ENCODE results near the gene PARD3.

The PARD3 gene

DNA sequence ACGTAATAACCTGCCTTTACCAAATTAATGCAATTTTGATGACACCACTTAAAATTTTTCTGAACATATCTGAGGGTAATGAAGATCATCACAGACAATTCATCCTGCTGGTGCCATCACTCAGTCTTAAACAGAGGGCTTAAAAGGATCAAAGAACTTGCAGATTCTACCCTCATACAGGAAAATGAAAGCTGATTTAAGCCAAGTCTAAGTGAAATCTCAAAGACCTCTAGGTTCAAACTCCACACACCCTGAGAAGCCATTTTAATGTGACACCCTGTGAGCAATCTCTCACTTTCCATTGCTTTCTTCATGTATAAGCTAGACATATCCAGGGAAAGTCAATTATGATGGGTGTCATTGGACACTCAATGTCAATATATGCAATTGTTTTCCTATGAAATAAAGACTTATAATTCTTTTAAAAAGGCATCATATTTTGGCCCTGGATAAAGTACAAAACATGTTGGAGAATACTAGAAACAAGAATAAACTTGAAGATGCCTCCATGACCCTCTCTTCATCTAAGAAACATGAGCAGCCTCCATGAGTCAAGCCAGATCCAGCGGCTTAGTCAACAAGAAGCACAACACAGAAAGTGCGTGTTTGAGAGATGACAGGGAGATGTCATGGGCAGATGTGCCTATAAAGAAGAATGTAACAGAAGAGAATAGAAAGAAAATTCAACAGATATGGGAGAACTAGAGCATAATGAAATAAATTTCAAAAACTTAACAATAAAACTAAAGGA, 291.9 kb downstream of the PARD3 start:
- peak; percentile 60 for DNase-seq

DNA sequence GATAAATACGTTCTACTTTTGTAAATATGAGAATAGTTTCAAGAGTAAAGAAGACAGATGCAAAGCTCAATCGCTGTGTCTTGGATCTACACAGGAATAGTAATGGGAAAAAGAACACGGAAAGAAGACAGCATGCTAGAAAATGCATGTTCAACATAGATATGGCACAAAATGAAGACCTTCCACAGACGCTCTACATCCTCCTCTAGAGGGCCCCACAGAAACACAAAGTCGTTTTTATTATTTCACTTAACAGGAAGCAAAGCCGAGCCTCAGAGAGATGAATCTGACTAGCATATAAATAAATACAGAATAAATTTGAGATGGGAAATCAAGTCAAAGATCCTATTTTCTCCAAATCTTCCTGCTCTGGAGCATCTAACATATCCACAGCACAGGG, 292.6 kb downstream of the PARD3 start:
- peak; percentile 78 for DNase-seq

DNA sequence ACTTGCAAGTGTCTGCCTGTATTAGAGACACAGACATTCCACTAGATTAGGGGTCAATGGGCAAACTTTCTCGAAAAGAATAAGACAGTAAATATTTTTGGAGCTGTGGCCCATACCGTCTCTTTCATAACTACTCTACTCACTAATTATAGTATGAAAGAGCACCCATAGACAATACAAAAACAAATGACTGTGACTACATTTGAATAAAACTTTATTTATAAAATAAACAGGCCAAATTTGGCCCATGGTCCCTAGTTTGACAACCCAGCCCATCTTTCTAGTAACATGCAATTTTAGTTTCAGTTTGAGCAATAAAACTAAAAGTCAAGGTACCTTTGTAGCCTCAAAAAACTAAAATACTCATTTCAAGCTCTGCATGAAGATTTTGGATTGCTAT, 294.6 kb downstream of the PARD3 start:
- no peak for DNase-seq

DNA sequence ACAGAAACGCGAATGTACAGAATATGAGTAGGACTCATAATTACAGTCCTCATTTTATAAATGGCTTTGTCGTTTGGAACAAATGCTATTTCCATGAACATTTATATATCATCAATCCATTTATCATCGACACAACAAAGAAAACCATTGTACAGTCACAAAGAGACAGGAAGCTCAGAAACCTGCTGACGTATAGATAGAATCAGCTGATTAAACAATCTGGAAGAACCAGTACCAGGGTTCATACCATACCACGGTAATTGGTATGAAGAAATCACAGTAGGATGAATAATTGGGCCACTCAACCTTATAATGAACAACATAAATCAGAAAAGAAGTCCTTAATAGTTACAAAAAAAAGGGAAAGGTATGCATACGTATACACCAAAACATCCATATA, 295.0 kb downstream of the PARD3 start:
- no peak for DNase-seq

DNA sequence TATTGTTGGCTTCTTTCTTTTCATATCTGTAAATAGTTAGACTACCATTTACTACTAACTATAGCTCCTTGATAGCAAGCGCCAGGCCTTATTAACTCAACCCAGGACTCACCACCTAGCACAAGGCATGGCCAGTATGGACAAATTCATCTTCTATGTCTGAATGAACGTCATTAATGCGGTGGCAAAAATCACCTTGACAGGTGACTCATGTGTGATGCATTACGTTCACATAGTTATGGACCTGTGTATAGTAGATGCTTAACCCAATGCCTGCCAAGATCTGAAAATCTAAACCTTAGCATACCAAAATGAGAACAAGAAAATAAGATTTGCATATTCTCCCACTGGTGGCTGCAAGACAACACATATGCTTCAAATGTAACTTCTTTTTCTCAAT, 300.8 kb downstream of the PARD3 start:
- no peak for DNase-seq

DNA sequence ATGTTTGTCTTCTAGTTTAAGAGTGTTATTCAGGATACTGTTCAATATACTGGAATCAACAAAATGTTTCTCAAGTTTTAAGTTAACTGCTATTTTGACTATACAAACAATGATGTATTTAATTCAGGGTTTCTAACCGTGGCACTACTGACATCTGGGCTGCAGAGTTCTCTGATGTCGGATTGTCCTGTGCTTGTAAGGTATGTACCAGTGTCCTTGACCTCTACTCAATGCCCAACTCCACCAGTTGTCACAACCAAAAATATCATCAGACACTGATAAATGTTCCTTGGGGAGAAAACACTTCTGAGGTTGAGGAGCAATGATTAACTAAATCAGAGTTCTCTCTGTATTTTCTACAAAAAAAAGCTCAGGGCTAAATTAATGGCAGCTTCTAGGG, 301.5 kb downstream of the PARD3 start:
- DNase-seq: no peak

DNA sequence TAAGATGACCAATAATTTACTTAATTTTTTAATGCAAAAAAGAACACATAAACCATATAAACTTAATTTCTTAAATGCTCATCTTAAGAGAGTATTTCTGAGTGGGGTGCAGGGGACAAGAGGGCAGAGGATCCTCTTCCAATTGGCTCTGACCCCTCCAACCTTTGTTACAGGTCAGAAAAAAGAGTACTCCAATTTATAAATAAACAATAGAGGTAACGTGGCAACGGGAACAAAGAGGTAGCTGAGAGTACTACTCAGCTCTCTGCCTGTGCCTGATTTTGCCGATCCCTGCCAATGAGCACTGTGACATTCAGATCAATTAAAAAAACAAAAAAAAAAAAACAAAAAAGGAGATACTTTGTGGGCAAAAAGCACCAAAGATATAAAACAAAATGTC, 307.9 kb downstream of the PARD3 start:
- no peak for DNase-seq

DNA sequence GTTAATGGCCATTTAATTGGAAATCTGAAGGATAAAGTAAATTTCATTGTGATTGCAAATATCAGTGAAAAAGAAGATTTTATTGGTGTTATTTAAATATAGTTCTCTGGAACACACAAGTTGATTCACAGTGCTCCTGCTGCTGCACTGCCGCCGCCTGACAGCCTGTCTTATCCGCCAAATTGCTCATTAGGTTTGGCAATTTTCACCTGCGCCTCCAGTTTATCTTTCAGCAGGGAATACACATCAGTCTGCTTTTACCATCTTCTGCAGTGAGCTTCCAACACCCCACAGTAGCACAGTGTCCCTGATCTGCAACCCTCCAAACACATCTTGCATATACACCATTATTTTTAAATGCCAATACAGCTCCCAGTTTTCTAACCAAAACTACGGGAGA, 308.3 kb downstream of the PARD3 start:
- DNase-seq: no peak

DNA sequence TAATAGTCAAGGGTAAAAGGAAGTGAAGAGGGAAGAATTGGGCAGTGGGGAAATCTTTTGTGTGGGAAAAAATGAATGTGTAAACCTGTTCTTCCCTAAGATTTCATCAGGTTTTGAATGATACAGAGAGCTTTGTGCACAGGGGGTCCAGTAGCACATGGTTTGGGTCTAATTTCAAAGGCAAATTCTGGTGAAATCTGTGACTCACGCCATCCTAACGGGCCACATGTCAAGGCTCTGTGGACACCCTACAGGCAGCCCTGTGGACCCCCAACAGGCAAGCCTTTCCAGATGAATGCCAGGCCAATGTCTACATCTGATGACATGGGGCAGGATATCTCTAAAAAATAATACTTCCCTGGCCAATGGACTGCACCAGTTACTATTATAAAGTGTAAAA, 309.8 kb downstream of the PARD3 start:
- DNase-seq: peak; percentile 17

DNA sequence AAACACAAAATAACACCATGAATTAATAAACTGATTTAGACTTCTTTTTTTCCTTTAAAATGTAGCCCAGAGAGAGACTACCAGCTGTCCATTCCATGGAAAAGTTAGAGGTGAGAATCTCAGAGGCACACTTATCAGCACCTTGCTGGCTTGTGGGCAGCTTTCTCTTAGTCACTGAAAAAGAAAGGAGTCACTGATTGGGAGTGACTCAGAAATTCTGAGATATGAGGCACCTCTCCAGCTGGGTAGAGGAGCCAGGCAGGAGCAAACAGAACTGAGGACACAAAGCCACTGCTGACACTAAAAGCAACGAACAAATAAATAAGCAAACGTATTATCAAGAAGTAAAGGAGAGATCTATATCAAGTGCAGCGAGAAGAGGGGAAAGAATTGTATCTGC, 310.6 kb downstream of the PARD3 start:
- peak; percentile 26 for DNase-seq

DNA sequence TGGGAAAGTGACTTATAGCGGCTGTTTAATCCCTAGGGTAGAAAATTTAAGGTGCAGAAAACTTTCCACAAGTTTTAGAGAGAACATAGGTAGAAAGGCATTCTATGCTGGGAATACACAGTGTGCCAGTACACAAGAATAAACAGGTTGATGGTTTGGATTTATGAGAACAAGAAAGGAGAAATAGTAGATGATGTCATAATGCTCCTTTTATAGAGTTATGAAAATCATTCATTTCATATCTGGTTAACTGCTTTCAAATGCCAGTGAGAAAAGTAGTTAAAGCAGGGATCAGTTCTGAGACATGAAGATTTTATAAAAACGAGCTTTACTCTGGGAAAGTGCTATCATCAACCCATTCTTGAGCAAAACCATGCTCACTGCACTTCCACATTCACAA, 311.4 kb downstream of the PARD3 start:
- no peak for DNase-seq

DNA sequence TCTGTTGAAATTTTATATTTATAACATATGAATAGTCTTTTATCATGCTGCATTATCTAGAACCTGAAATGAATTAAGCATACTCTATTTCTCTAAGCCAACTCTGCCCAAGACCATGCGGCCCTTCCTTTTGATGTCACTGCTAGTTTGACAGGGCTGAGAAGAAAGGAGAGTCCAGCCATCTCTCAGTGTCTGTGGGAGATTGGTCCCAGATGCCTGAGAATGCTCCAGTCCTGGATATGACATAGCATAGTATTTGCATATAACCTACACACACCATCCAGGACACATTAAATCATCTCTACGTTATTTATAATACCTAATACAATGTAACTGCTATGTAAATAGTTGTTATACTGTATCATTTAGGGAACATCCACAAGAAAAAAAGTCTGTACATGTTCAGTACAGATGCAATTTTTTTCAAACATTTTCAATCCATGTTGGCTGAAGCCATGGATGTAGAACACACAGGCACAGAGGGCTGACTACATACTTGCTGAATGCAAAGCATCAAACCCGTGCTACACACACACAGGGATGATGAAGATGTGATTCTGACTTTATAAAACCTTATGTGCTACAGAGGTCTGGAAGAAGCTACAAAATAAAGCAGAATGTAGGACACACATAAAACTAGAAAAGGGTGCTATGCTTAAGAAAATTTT, 315.4 kb downstream of the PARD3 start:
- no peak for DNase-seq

DNA sequence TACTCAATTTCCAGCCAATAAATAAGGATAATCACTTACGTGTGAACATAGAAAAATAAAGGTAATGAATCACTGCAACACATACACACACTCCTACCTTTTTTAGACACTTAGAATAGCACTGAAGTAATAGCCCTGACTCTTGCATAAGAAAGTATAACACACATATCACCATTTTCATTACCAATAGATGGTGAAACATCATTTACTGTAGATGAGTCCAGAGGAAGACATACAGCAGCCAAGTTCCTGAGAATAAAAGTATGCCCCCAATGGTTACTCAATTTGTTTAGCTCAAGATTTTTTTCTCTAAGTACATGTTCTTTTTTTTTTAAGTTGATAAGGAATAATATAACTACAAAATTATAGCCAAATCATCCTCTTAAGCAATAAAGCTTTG, 316.3 kb downstream of the PARD3 start:
- no peak for DNase-seq

DNA sequence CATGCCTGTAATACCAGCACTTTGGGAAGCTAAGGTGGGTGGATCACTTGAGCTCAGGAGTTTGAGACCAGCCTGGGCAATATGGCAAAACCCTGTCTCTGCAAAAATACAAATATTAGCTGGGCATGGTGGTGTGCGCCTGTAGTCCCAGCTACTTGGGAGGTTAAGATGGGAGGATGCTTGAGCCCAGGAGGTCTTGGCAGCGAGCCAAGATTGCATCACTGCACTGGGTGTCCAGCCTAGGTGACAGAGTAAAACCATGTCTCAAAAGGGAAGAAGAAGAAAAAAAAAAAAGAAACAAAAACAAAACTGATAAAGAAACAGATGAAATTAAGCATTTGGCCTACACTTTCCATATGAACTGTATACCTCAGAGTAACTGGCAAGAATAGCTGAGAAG, 319.2 kb downstream of the PARD3 start:
- no peak for DNase-seq

DNA sequence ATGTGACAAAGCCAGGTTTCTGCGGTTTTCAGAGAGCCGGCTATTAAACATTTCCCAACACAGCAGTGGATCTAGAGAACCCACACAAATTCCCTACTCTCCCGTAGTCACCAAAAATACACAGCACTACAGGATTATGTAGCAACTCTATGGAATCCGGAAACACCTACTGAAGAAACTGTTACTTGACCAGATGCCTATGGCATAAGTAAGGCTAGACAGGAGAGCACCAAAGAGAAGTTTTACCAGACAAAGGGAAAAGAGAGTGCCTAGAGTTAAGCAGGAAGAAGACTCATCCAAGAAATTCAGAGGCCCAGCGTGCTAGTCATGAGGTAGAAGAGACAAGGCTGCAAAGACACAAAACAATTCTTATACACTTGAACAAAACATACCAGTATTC, 321.1 kb downstream of the PARD3 start:
- no peak for DNase-seq

DNA sequence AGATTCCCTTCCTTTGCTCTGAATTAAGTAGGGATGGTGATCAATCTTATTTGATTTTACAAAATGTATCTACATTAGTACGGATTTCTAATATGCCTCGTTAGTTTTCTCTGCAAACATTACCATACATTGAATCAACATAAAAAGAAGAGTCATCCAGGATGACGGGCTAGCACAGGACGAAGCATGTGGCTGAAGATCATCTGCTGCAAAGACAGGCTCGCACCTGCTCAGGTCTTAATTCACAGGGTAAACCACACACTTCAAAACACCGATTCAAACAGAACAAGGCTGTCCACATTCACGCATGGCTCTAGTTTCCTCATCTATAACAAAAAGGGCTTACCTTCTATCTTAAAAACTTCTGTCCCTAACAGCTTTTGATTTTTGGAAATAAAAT, 323.0 kb downstream of the PARD3 start:
- DNase-seq: no peak

DNA sequence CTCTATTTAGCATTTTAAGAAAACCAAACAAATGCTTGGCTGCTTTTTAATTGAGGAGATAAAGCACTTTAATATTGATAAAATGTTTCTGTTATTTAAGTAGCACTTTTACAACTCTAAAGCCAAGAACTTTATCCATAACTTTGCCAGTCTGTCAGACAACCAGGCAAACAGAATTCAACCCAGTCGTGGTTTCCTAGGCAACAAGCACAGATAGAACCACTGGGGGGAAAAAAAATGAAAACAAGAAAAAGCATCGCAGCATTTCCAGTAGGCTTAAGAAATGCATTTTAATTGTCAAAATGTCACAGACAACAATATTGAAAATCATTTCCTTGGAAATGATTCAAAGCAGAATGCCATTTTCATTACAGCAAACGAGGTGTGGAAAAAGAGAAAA, 323.4 kb downstream of the PARD3 start:
- DNase-seq: no peak

DNA sequence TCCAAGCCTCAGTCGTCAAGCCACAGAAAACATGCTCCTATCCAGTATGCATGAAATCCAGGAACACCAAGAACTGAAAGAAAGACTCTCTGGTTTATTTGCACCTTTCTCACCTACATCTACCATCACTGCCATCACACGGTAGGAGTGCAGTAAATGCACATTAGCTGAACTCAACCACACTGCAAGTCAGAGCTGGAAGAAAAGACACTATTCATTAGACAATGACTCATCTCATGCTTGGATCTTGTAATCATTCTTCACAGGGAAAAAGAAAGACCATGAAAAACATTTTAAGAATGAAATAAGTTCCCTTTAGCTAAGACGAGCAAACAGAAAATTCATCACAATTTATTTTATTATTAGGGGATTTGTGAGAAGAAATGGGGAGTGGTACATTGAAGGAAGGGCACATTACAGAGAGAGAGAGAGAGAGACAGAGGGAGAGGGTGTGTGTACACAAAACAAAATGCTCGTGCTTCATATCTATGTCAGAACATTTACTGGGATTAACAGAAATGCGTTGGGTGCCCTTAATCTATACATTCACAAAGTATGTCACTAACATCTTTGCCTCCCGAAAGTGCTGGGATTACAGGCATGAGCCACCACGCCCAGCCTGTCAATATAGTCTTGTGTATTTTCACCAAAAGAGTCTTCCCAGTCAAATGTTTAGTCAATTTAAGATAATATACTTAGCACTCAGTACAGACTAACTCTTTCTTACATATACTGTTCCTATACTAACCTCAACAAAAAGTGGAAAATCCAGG, 324.9 kb downstream of the PARD3 start:
- DNase-seq: peak; percentile 63

DNA sequence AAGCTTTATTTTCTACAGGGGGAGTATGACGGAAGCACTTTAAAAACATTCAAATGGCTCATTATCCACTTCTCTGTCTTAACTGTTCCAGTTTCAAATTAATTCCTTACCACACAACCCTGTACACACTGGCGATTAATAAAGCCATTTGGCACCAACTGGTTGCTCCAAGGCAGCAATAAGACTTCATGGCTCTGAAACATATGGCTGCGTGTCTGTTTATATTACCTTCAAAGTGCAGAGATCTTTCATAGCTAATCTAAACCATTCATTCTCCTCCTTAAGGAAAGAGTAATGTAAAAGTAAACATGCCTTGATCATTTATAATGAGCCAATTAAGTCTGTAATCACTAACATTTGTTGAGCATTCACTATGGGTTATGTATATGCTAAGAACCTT, 325.7 kb downstream of the PARD3 start:
- no peak for DNase-seq

DNA sequence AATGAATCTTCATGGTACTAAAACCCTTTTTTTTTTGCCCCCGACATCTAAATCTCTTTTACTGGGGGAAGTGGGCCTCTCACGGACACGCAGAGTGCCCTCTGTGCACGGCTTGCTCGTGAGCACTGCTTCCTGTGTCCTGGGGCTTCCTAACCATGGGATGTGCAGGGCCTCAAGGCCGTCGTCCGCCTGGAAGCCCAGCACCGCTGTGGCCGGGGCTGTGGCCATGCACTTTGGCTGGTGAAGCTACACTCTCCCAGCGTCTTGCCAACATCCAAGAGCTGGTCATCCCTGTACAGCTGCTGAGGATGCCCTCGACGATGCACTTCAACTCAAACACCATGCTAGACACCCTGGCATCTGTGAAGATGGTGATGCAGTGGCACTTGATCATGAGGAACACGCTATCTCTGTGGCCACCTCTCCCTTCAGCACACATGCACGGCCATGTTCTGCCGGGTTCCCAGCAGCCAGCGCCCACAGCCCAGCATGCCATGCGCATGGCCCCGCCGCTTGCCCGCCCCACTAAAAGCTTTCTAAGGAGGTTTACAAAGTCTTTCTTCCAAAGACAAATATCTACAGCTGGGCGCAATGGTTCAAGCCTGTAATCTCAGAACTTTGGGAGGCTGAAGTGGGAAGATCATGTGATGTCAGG, 326.5 kb downstream of the PARD3 start:
- no peak for DNase-seq

DNA sequence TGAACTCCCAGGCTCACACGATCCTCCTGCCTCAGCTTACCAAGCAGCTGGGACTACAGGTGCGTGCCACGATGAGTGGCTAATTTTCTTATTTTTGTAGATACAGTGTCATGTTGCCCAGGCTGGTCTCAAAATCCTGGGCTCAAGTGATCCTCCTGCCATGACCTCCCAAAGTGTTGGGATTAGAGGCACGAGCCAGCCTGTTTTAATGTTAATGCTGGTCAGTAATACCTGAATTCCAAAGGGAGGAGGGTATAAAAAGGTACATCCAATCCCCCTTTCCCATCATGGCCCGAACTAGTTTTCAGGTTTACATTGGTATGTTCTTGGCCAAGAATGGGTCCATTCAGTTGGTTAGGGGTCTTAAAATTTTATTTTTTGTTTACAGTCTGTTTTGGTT, 329.1 kb downstream of the PARD3 start:
- no peak for DNase-seq

DNA sequence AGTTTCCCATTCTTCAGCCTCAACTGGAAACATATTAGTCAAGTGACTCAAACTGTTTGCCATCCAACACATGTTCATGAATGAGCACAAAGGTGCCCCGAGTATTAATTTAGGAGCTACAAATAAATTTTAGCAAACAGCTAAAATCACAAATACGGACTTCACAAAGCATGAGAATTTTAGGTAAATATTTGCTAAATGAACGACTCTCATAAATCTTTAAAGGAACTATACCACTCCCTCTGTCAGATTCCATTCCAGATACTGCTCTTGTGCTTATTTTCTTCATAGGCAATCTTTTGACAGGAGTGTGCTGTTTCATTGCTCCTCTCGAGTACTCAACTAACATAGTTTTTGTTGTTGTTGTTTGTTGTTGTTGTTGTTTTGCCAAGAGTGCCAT, 330.9 kb downstream of the PARD3 start:
- DNase-seq: no peak

DNA sequence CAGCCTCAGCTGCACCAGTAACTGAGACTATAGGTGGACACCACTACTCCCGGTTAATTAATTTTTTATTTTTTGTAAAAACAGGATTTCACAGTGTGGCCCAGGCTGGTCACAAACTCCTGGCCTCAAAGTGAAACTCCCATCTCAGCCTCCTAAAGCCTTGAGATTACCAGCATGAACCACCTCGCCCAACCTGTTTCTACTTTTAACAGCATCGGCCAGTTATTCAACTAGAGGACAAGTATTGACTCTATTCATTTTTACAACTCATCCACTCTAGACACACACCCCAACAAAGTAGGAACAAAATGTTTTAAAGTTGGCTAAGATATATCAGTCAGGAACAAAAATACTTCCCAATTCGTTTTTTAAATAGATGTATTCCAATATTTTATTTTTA, 334.8 kb downstream of the PARD3 start:
- no peak for DNase-seq
